KOPT-K1 (cell line): ENCODE data around the gene OTUD4.
"Not testable (repeated sequence)": the region's sequence is repeated elsewhere in the genome, so short reads cannot be mapped to it uniquely, and the experiment has no call there.

ENCODE experiments used
- H3K27ac ChIP-seq: fragments of 200-600 bp; sonication (generic); 2 replicates; pipeline ENCODE4 v1.5.1; 2016; ENCODE audit warnings: antibody characterized with exemption, mild to moderate bottlenecking, low read depth, low read length; ENCODE audit not compliant: poor library complexity, severe bottlenecking
- H3K36me3 ChIP-seq: fragments of 200-600 bp; sonication (generic); 2 replicates; pipeline ENCODE4 v1.5.1; 2017; ENCODE audit warnings: antibody characterized with exemption, mild to moderate bottlenecking, low read length, moderate library complexity; ENCODE audit not compliant: insufficient read depth
- H3K9me3 ChIP-seq: fragments of 200-600 bp; sonication (generic); 2 replicates; pipeline ENCODE4 v1.5.1; 2017; ENCODE audit warnings: antibody characterized with exemption, low read length, mild to moderate bottlenecking; ENCODE audit not compliant: insufficient read depth, poor library complexity, severe bottlenecking

The OTUD4 gene

DNA sequence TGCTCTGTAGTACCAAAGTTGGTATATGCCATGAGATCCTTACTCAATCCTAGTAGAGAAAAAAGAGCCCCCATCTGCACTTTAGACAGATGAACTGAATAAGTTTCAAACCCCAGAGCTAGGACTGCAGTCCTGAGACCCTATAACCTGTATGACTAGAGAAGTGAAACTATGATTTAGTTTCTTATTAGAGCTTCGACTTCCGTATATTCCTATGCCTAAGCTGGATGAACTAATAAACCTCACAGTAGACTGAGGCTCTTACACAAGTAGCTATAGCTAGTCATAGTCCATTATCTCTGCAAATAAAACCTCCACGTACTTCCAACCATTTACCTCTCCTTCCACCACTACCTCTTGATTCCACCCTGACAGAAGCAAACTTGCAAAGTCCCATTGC, 6.3 kb upstream of the OTUD4 start:
- Histone ChIP-seq H3K27ac (no peak overlapping the region), H3K36me3 (no peaks in the 10 kb centered on the region), H3K9me3 (no peaks in the 10 kb centered on the region)

- Histone ChIP-seq H3K36me3 (no peaks in the 10 kb centered on the region), H3K27ac (no peak overlapping the region), H3K9me3 (no peaks in the 10 kb centered on the region)
These were observed 3.2 kb upstream of the OTUD4 start for GRCh38 chr4:145183581-145183980.

DNA sequence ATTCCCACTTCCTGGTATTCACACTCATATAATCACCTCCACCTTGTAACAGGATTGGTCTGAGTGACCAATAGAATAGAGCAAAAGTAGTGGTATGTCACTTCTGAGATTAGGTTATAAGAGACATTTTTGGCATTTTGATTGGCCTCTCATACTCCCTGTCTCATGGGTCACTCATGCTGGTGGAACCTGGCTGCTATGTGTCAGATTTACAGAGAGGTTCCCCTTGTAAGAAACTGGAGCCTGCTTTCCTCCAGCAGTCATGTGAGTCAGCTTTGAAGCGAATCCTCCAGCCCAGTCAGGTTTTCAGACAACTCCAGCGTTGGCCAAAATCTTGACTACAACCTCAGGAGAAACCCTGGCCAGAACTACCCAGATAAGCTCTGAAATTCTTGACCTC, 2.6 kb upstream of the OTUD4 start:
- Histone ChIP-seq H3K27ac (no peak overlapping the region), H3K9me3 (no peaks in the 10 kb centered on the region), H3K36me3 (no peaks in the 10 kb centered on the region)

DNA sequence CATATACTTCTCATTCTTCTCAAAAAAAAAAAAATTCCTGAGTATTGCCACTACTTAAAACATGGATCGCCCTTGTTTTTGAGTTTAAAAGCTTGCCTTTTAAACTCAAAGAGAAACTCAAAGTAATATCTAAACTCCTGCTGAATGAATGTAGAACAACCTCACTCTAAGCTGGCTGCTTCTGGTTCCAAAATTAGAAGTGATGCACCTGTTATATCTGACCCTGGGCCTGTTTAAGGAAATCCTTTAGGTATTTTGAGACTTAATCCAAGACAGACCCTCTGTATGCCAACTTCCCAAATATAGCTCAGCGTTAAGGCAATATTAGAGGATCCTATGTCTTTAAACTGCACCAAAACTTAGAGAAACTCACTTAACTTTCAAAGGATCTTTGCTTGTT, 1.8 kb upstream of the OTUD4 start:
- H3K36me3 ChIP-seq = no peaks in the 10 kb centered on the region
- no peak overlapping the region for H3K27ac ChIP-seq
- no peaks in the 10 kb centered on the region for H3K9me3 ChIP-seq

DNA sequence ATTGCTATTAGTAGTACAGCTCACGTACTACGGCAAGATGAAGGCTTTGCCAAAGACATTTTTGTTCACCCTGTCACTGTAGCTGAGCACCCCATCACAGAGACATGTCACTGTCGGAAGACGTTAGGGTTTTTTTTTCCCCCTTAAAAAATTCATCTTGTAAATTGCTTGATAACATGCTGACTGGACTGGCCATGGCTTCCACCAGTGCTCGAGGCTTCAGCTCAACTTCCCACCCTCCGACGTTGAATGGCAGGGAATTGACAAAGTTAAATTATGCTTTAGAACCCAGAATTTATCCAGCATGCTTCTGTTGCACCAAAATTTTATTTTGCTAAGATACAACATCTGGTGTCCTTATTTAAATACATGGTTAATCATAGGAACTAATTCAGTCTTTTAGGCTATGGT, 707 bp upstream of the OTUD4 start:
- H3K9me3 ChIP-seq = no peaks in the 10 kb centered on the region
- H3K36me3 ChIP-seq = no peaks in the 10 kb centered on the region
- peak overlapping the region; percentile 91 for H3K27ac ChIP-seq

GRCh38 chr4:145179861-145180297, 510 bp downstream of the OTUD4 start:
- peak overlapping the region; percentile 91 for H3K27ac ChIP-seq
- H3K9me3 ChIP-seq, H3K36me3 ChIP-seq: not testable (repeated sequence)

- Histone ChIP-seq H3K27ac (peak overlapping the region; percentile 91), H3K36me3 (peaks cover 8% of the 10 kb centered on the region), H3K9me3 (no peaks in the 10 kb centered on the region)
These were observed 1.0 kb downstream of the OTUD4 start for GRCh38 chr4:145179281-145179860.

DNA sequence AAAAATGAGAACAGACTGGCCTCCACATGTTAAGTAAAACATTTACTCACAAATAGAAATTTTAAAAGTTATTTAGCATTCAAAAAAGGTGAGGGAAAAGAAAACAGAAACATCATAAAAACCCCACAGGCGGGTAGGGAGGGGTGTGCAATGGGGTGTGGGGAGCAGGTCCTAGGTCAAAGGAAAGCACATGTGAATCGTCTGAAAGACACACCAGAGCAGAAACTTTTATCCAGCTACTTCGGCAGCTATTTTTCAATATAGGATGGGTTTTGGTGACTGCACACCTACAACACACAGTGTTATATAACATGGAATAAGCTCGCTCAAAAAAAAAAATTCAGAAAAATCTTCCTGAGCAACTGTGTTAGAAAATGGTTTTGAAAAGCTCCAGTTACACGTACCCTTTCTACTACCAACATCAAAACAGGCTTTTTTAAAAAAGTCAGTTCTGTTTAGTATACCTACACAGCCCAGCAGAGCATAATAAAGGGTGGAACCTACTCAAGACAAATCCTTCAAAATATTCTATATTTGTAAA, 1.6 kb downstream of the OTUD4 start:
- Histone ChIP-seq H3K9me3 (no peaks in the 10 kb centered on the region), H3K36me3 (peaks cover 14% of the 10 kb centered on the region), H3K27ac (peak overlapping the region; percentile 91)

GRCh38 chr4:145177906-145178538, 2.4 kb downstream of the OTUD4 start:
- Histone ChIP-seq H3K9me3 (no peaks in the 10 kb centered on the region), H3K27ac (peak overlapping the region; percentile 91), H3K36me3 (peaks cover 21% of the 10 kb centered on the region)

DNA sequence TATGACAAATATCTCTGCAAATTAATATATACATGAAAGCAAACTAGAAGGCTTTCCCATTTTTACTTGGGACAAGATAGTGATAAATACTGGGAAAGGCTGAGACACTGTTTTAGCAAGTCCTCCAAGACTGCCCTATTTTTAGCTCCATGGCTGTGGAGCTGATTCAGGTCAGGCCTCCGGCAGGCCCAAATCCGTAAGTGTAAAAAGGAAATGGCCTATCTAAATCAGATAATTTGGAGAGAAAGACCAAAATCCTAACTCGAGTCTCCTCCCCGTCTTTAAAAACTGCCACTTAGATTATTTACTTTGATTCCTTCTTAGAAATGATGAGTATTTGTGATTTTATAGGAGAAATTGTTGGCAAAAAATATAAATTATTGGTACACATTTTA, 2.9 kb downstream of the OTUD4 start:
- Histone ChIP-seq H3K27ac (peak overlapping the region; percentile 91), H3K36me3 (peaks cover 27% of the 10 kb centered on the region), H3K9me3 (no peaks in the 10 kb centered on the region)

DNA sequence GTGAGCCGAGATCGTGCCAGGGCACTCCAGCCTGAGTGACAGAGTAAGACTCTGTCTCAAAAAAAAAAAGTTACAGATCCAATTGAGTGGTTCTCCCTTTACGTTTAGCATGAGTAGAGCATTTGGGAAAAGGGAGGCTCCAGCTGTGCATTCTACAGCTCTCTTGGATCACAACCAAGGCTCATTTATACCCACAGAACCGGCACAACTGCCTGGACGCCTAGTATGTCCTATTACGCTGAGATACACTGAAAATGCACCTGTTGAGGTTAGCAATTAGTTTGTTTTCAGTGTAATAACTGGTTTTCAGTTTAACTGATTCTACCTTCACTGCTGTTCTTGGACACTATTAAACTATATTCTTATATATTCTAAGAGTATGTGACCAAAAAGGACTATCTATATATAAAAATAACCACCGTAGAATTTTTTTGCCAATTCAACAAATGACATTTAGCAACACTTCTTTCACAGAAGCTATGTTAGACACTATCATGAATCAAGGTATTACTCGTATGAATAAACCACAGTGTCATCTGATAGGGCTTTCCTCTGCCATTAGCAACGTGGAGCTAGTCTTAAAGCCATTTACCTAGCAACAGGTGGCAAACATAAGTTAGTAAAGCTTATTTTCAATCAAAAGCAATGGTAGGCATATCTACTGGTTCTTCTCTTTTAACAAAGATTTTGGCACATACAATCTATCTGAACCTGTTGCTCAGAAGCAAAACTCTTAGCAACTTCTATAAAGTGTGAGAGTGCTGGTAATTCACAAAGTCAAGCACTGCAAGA, 3.6 kb downstream of the OTUD4 start:
- Histone ChIP-seq H3K36me3 (peaks cover 33% of the 10 kb centered on the region), H3K27ac (peak overlapping the region; percentile 91), H3K9me3 (no peaks in the 10 kb centered on the region)

- H3K9me3 ChIP-seq = no peaks in the 10 kb centered on the region
- no peak overlapping the region for H3K27ac ChIP-seq
- H3K36me3 ChIP-seq = peaks cover 79% of the 10 kb centered on the region
These were observed 8.5 kb downstream of the OTUD4 start for GRCh38 chr4:145171911-145172310.

GRCh38 chr4:145170223-145170622, 10.2 kb downstream of the OTUD4 start:
- no peak overlapping the region for H3K27ac ChIP-seq
- peaks cover 91% of the 10 kb centered on the region for H3K36me3 ChIP-seq
- H3K9me3 ChIP-seq = no peaks in the 10 kb centered on the region

GRCh38 chr4:145168581-145169187, 11.7 kb downstream of the OTUD4 start:
- H3K27ac ChIP-seq = no peak overlapping the region
- H3K9me3 ChIP-seq = no peaks in the 10 kb centered on the region
- peaks cover 86% of the 10 kb centered on the region for H3K36me3 ChIP-seq

DNA sequence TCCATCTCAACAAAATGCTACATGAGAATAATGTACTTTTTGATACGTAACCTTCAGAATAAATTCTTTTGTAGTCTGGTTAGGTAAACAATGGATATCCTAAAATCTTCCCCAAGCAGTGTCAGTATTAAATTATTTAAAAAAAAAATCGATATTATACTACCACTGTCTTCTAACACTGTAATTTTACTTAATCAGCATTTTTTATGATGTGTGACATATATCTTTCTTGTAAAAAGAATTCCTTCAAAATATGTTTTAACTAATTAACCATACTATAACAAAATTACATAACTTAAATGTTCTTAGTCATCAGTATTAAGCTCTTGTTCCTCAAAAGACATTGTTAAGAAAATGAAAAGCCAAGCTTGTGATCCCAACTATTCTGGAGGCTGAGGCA, 12.5 kb downstream of the OTUD4 start:
- H3K27ac ChIP-seq = no peak overlapping the region
- peaks cover 86% of the 10 kb centered on the region for H3K36me3 ChIP-seq
- H3K9me3 ChIP-seq = no peaks in the 10 kb centered on the region
